Activated naive CD4-positive, alpha-beta T cell treated with anti-CD3 and anti-CD28 coated beads for 36 hours (primary cell): ENCODE measurements around the gene OPCML. TPM values are rescaled to one million over a fixed set of nuclear protein-coding genes. Genes with fewer than 3 reads are reported as not detected.
A peak's percentile ranks its signal among the peaks of the same experiment; 100 is the strongest.

Source experiments
- CTCF ChIA-PET: fragments of 350-600 bp; sonication (Branson Sonifier 250); formaldehyde crosslinking; loops from one replicate; lab custom pipeline; 2021; ENCODE audit warnings: antibody characterized with exemption; lab: Charles Lee
- DNase-seq: peaks from one replicate; pipeline ENCODE4 v3.0.0-alpha.2; 2020
- H3K27ac Mint-ChIP-seq: one replicate; pipeline ENCODE4 v1.8.0; 2021; ENCODE audit warnings: mild to moderate bottlenecking, mixed read lengths
- H3K27me3 Mint-ChIP-seq: one replicate; pipeline ENCODE4 v1.8.0; 2021; ENCODE audit warnings: low read depth, mixed read lengths
- H3K36me3 Mint-ChIP-seq: one replicate; pipeline ENCODE4 v1.8.0; 2021; ENCODE audit warnings: low read depth, mixed read lengths
- H3K4me1 Mint-ChIP-seq: one replicate; pipeline ENCODE4 v1.8.0; 2021; ENCODE audit warnings: low read depth, mixed read lengths
- H3K4me3 Mint-ChIP-seq: one replicate; pipeline ENCODE4 v1.8.0; 2021; ENCODE audit warnings: mild to moderate bottlenecking, moderate library complexity, mixed read lengths
- H3K9me3 Mint-ChIP-seq: one replicate; pipeline ENCODE4 v1.8.0; 2021; ENCODE audit warnings: mixed read lengths
- intact Hi-C: fragments of 100-400 bp; cut with micrococcal nuclease; formaldehyde crosslinking; loops from one replicate; pipeline ENCODE4 v1.15.1; 2023
- total RNA-seq, 2 experiments: library from RNA; stranded (reverse); gene quantifications; one replicate each; pipeline ENCODE4 v1.2.3, GENCODE V29; 2021

The OPCML gene
- total RNA-seq, 2 experiments from 2014 or later, result not detected

DNA sequence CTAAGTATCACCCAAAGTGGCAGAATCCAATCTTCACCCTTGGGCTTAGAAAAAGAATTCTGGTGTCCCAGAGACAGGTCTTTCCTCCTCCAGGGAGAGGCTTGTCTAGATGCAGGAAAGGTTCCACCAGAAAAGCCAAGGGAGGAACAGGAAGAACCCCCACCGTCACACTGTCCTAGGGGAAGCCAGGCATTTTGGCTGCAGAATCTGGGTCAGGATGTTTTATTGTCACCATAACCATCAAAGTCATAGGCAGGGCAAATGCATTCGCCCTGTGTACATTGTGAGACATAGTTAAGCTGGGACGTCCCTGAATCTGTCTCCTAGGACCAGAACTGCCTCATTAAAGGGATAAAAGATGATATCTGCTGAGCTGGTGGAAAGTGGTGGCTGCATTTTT is 590.5 kb downstream of the OPCML start:
- intact Hi-C loops, result loop anchor here (2.0 kb wide), 2 partner anchors 1193 to 1247 kb away; no protein-coding TSS in a partner anchor
- H3K4me3 Mint-ChIP-seq, result no peak overlapping the region
- peaks cover 2% of the 10 kb centered on the region for H3K36me3 Mint-ChIP-seq
- H3K4me1 Mint-ChIP-seq, result peaks cover 3% of the 10 kb centered on the region
- H3K27ac Mint-ChIP-seq, result no peak overlapping the region
- CTCF ChIA-PET, result interaction anchor here (0.9 to 2.6 kb wide), 4 partner anchors 8 to 1246 kb away, joined by 3 to 14 read pairs (median 4); no protein-coding TSS in a partner anchor
- H3K27me3 Mint-ChIP-seq, result peaks cover 39% of the 10 kb centered on the region
- no peaks in the 10 kb centered on the region for H3K9me3 Mint-ChIP-seq
- no peak for DNase-seq

GRCh38 chr11:132941024-132941646 is 591.2 kb downstream of the OPCML start:
- Mint-ChIP-seq H3K4me1 (peaks cover 3% of the 10 kb centered on the region), H3K4me3 (no peak overlapping the region), H3K27me3 (peaks cover 35% of the 10 kb centered on the region), H3K27ac (no peak overlapping the region), H3K9me3 (no peaks in the 10 kb centered on the region), H3K36me3 (peaks cover 2% of the 10 kb centered on the region)
- DNase-seq, result peak; percentile 24
- intact Hi-C loops, result loop anchor here (2.0 kb wide), 2 partner anchors 1192 to 1246 kb away; no protein-coding TSS in a partner anchor
- CTCF ChIA-PET, result interaction anchor here (0.6 to 2.6 kb wide), 16 partner anchors 8 to 1246 kb away, joined by 3 to 14 read pairs (median 4); no protein-coding TSS in a partner anchor

DNA sequence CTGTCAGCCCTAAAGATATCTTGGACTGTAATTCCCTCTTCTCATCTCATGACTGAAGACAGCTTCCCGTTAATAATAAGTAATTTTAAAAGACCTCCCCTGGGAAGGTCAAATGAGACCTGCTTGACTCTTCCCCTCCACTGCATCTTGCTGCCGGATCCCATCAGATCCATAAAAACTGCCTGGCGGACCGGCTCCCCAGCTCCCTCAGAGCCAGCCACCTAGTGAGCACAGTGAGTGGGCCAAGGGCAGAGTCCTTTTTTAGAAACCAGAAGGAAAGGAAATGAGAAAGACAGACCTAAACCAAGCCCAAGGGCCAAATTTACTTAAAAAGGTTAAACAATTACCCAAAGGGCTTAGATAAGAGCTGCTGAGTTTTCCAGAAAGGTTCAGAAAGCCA is 595.3 kb downstream of the OPCML start:
- intact Hi-C loops, result no loop called here
- Mint-ChIP-seq H3K9me3 (no peaks in the 10 kb centered on the region), H3K4me1 (no peaks in the 10 kb centered on the region), H3K27ac (no peak overlapping the region), H3K4me3 (no peak overlapping the region), H3K36me3 (no peaks in the 10 kb centered on the region), H3K27me3 (peaks cover 9% of the 10 kb centered on the region)
- CTCF ChIA-PET, result no interaction called here
- DNase-seq, result no peak

DNA sequence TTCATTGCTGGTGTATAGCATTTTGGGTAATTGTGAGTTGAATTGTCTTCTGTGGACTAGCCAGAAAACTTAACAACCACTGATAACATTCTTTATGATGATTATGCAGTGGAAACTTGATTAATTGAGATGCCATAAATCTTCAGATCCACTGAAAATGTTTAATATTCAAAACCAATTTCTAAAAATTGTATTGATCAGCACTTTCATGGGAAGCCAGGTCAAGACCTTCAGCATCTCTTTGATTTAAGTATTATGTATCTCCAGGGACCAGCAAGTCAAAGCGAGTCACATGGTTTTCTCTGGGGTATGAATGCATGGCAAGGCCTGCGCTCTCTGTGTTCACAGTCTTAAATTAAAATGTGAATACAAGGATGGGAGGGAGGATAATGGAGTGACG is 596.9 kb downstream of the OPCML start:
- CTCF ChIA-PET, result no interaction called here
- intact Hi-C loops, result no loop called here
- Mint-ChIP-seq H3K9me3 (no peaks in the 10 kb centered on the region), H3K27ac (no peak overlapping the region), H3K27me3 (peaks cover 1% of the 10 kb centered on the region), H3K4me3 (no peak overlapping the region), H3K4me1 (no peaks in the 10 kb centered on the region), H3K36me3 (no peaks in the 10 kb centered on the region)
- DNase-seq, result no peak

DNA sequence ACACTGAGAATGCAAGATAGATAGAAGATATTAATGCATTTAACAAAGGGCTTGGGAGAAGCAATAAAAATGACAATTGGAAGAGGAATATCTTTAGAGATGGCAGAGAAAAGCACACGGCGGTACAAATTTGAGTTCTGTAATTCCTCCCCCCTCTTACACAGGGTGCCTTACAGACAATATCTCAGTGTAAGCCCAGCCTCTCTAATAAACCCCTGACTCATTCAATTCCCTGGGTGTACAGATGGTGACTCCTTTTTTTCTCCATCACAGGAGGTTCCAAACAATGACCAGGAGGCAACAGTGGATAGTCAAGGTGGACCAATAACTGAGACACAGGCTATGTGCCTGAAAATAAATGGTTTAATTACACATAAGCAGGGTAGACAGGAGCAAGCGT is 598.6 kb downstream of the OPCML start:
- no peak for DNase-seq
- Mint-ChIP-seq H3K4me1 (no peaks in the 10 kb centered on the region), H3K27ac (no peak overlapping the region), H3K4me3 (no peak overlapping the region), H3K36me3 (no peaks in the 10 kb centered on the region), H3K9me3 (no peaks in the 10 kb centered on the region), H3K27me3 (no peaks in the 10 kb centered on the region)
- intact Hi-C loops, result no loop called here
- CTCF ChIA-PET, result no interaction called here

DNA sequence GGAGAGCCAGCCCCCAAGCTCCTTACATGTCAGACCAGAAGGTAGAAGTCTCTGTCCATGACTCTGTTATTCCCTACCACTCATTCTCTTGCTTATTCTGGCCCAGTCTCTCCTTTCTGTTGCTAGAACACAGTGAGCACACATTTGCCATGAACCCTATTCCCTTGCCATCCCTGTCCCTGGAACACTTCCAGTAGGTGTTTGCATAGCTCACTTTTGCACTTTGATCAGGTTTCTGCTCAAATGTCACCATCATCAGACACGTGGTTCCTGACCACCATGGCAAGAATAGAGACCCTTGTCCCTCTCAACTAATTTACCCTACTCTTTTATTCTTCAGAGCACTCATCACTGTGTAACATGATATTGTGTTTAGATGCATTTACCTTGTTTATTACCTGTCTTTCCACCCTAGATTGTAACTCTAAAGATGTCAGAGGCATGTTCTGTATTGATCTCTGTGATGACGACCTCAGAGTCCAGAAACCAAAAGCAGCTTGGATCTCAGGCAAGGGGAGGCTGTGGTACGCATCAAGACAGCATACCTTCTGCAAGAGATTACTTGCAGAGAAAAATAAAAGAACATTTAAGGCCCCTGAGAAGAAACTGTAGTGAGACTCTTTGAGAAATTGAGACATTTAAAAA is 606.4 kb downstream of the OPCML start:
- no peak overlapping the region for H3K4me3 Mint-ChIP-seq
- CTCF ChIA-PET, result no interaction called here

GRCh38 chr11:132921597-132921996 is 610.7 kb downstream of the OPCML start:
- no peaks in the 10 kb centered on the region for H3K4me1 Mint-ChIP-seq
- DNase-seq, result no peak
- CTCF ChIA-PET, result no interaction called here
- no peaks in the 10 kb centered on the region for H3K9me3 Mint-ChIP-seq
- intact Hi-C loops, result no loop called here
- no peaks in the 10 kb centered on the region for H3K36me3 Mint-ChIP-seq
- H3K27me3 Mint-ChIP-seq, result peaks cover 5% of the 10 kb centered on the region
- H3K4me3 Mint-ChIP-seq, result no peak overlapping the region
- H3K27ac Mint-ChIP-seq, result no peak overlapping the region

More for the DNA sequence above, 606.4 kb downstream of the OPCML start:
- Mint-ChIP-seq H3K9me3 (no peaks in the 10 kb centered on the region), H3K27me3 (peaks cover 7% of the 10 kb centered on the region), H3K4me1 (no peaks in the 10 kb centered on the region), H3K36me3 (no peaks in the 10 kb centered on the region), H3K27ac (no peak overlapping the region)
- no peak for DNase-seq
- intact Hi-C loops, result no loop called here

GRCh38 chr11:132920451-132921096 is 611.7 kb downstream of the OPCML start:
- Mint-ChIP-seq H3K27me3 (no peaks in the 10 kb centered on the region), H3K9me3 (no peaks in the 10 kb centered on the region), H3K27ac (no peak overlapping the region), H3K36me3 (no peaks in the 10 kb centered on the region), H3K4me1 (no peaks in the 10 kb centered on the region), H3K4me3 (no peak overlapping the region)
- CTCF ChIA-PET, result no interaction called here
- intact Hi-C loops, result no loop called here
- no peak for DNase-seq

GRCh38 chr11:132914600-132914999 is 617.7 kb downstream of the OPCML start:
- no peaks in the 10 kb centered on the region for H3K4me1 Mint-ChIP-seq
- H3K27ac Mint-ChIP-seq, result no peak overlapping the region
- no peak for DNase-seq
- no peak overlapping the region for H3K4me3 Mint-ChIP-seq
- intact Hi-C loops, result no loop called here
- CTCF ChIA-PET, result no interaction called here
- no peaks in the 10 kb centered on the region for H3K36me3 Mint-ChIP-seq
- no peaks in the 10 kb centered on the region for H3K9me3 Mint-ChIP-seq
- H3K27me3 Mint-ChIP-seq, result no peaks in the 10 kb centered on the region

DNA sequence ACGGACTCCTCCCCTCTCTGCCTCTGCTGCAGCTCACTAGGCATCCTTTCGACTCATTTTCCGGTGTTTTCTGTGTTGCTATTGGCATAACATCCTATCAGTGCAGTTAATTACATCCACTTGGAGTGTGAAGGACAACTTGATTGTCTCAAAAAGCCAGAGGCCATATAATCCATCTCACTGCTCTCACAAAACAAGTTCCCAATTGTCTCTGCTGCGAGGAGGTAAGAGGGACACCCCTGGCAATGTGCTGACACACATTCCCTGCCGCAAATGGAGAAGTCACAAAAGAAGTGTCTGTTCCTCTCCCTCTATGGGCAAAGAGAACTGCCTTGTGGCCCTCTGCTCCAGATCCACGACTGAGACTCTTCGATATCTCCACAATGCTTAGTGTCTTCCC is 618.4 kb downstream of the OPCML start:
- CTCF ChIA-PET, result no interaction called here
- Mint-ChIP-seq H3K36me3 (no peaks in the 10 kb centered on the region), H3K9me3 (no peaks in the 10 kb centered on the region), H3K4me1 (no peaks in the 10 kb centered on the region), H3K4me3 (no peak overlapping the region), H3K27ac (no peak overlapping the region), H3K27me3 (no peaks in the 10 kb centered on the region)
- DNase-seq, result no peak
- intact Hi-C loops, result no loop called here

- Mint-ChIP-seq H3K4me1 (no peaks in the 10 kb centered on the region), H3K27me3 (no peaks in the 10 kb centered on the region), H3K9me3 (no peaks in the 10 kb centered on the region), H3K27ac (no peak overlapping the region), H3K4me3 (no peak overlapping the region), H3K36me3 (no peaks in the 10 kb centered on the region)
- DNase-seq, result no peak
- intact Hi-C loops, result no loop called here
- CTCF ChIA-PET, result no interaction called here
Measured at GRCh38 chr11:132913295-132913694, 619.0 kb downstream of the OPCML start.

DNA sequence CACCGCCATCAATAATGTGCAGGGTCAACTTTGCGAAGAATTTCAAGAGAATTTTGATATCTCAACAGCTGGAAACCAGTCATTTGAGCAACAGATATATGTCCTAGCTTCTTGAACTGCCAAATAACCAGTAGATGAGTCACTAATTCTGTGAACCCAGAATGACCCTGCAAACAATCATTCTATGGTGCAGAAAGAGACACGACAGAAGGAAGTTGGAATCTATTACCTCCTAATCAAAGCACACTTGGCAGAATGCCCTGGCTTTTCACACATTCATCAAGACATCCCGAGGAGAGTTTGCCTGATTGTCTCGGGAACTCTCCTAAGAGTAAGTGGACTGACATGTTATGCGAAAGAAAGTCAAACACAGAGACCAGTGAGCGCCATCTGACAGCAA is 621.1 kb downstream of the OPCML start:
- intact Hi-C loops, result no loop called here
- Mint-ChIP-seq H3K36me3 (no peaks in the 10 kb centered on the region), H3K27me3 (no peaks in the 10 kb centered on the region)

More for the DNA sequence above, 621.1 kb downstream of the OPCML start:
- no peaks in the 10 kb centered on the region for H3K9me3 Mint-ChIP-seq
- no peak overlapping the region for H3K27ac Mint-ChIP-seq
- CTCF ChIA-PET, result no interaction called here
- no peak for DNase-seq
- no peak overlapping the region for H3K4me3 Mint-ChIP-seq
- no peaks in the 10 kb centered on the region for H3K4me1 Mint-ChIP-seq
